GM12873 (cell line): ENCODE data around the gene GAMT.

Experiments
- CTCF ChIP-seq: IDR thresholded peaks from 2 replicates; pipeline ENCODE4 v1.5.1; 2012; ENCODE audit warnings: low read depth, mild to moderate bottlenecking, moderate library complexity, low read length, control low read depth; ENCODE audit not compliant: insufficient read depth; ENCODE audit errors: missing control alignments

The GAMT gene

GRCh38 chr19:1418951-1419738 is 17.8 kb upstream of the GAMT start:
- TF ChIP-seq CTCF, result no peak

- TF ChIP-seq CTCF, result no peak
These were observed 17.1 kb upstream of the GAMT start for GRCh38 chr19:1418496-1418775.

- TF ChIP-seq CTCF, result no peak
These were observed 16.5 kb upstream of the GAMT start for GRCh38 chr19:1417681-1418495.

GRCh38 chr19:1417145-1417544 is 15.8 kb upstream of the GAMT start:
- TF ChIP-seq CTCF, result no peak

GRCh38 chr19:1416014-1416841 is 14.9 kb upstream of the GAMT start:
- TF ChIP-seq CTCF, result no peak

- no peak for TF ChIP-seq CTCF
These were observed 11.9 kb upstream of the GAMT start for GRCh38 chr19:1412995-1413800.
